ENCODE measurements around the gene LGALS7B.

The LGALS7B gene

DNA sequence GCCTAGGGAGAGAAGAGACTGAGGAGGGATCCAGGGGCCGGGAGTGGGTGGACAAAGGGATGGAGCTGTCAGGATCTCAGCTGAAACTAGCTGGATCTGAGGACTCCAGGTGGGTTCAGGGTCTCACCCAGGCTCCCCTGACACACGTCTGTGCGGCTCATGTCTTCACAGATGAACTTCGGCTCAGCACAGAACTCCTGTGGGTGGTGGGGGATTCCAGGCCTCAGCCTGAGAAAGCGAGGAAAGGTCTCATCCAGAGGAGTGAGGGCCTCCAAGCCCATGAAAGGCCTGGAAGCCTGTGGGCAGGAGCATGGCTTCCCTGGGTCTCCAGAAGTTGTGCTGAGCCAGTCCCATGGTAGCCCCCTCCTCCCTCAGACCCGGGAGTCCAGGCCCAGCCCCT, 46.1 kb upstream of the LGALS7B start:
- H3K4me3 ChIP-seq (ENCODE audit: low read depth, low read length, poor library complexity, severe bottlenecking) = no peak overlapping the region
- no peaks in the 10 kb centered on the region for H3K27me3 ChIP-seq (ENCODE audit: insufficient read depth, low read length)
- no peaks in the 10 kb centered on the region for H3K79me2 ChIP-seq (ENCODE audit: insufficient read depth, low read length)
- H3K9me2 ChIP-seq (ENCODE audit: low read depth, low read length) = no peaks in the 10 kb centered on the region
- no peak for TF ChIP-seq EZH2 (IDR thresholded peaks at IDR 0.05; ENCODE audit: borderline replicate concordance, low read length)
- TF ChIP-seq, protein P1, sequence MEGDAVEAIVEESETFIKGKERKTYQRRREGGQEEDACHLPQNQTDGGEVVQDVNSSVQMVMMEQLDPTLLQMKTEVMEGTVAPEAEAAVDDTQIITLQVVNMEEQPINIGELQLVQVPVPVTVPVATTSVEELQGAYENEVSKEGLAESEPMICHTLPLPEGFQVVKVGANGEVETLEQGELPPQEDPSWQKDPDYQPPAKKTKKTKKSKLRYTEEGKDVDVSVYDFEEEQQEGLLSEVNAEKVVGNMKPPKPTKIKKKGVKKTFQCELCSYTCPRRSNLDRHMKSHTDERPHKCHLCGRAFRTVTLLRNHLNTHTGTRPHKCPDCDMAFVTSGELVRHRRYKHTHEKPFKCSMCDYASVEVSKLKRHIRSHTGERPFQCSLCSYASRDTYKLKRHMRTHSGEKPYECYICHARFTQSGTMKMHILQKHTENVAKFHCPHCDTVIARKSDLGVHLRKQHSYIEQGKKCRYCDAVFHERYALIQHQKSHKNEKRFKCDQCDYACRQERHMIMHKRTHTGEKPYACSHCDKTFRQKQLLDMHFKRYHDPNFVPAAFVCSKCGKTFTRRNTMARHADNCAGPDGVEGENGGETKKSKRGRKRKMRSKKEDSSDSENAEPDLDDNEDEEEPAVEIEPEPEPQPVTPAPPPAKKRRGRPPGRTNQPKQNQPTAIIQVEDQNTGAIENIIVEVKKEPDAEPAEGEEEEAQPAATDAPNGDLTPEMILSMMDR (IDR thresholded peaks at IDR 0.05; ENCODE audit: low read length) = no peak
- H3K9ac ChIP-seq (ENCODE audit: low read length) = no peak overlapping the region
- H3K9me3 ChIP-seq (ENCODE audit: low read length) = no peaks in the 10 kb centered on the region
- no peaks in the 10 kb centered on the region for H3K4me1 ChIP-seq (ENCODE audit: insufficient read depth, low read length, severe bottlenecking)
- H2AFZ ChIP-seq (ENCODE audit: low read length) = no peak overlapping the region
- H3F3A ChIP-seq (ENCODE audit: insufficient read depth, low read length) = no peaks in the 10 kb centered on the region
- H3K36me3 ChIP-seq (ENCODE audit: insufficient read depth, low read length) = no peaks in the 10 kb centered on the region
- no peaks in the 10 kb centered on the region for H4K20me1 ChIP-seq (ENCODE audit: insufficient read depth, low read length)
- no peak overlapping the region for H3K4me2 ChIP-seq (ENCODE audit: low read length)
- H3K27ac ChIP-seq (ENCODE audit: low read depth, low read length, poor library complexity, severe bottlenecking) = no peak overlapping the region

DNA sequence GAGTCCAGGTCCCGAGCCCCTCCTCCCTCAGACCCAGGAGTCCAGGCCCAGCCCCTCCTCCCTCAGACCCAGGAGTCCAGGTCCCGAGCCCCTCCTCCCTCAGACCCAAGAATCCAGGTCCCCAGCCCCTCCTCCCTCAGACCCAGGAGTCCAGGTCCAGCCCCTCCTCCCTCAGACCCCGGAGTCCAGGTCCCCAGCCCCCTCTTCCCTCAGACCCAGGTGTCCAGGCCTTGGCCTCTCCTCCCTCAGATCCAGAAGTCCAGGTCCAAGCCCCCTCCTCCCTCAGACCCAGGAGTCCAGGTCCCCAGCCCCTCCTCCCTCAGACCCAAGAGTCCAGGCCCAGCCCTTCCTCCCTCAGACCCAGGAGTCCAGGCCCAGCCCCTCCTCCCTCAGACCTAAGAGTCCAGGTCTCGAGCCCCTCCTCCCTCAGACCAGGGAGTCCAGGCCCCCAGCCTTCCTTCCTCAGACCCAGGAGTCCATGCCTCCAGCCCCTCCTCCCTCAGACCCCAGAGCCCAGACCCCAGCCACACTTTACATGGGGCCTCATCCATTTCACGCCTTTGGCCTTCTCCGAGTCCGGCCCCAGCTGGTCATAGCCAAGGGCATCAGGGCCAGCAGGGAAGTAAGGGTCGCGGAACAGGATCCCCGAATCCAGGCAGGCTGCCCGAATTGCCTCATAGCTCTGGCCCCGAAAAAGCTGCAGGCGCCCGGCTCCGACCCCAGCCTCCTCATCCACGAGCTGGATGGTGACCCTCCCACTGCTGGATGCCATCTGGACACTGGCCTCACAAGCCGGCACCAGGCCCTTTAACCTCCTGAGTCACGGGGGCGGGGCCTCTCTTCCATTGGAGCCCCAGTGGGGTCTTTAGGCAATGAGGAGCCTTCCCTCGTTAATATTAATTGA, 45.4 kb upstream of the LGALS7B start:
- no peaks in the 10 kb centered on the region for H3K79me2 ChIP-seq (ENCODE audit: insufficient read depth, low read length)
- TF ChIP-seq EZH2 (IDR thresholded peaks at IDR 0.05; ENCODE audit: borderline replicate concordance, low read length) = no peak
- TF ChIP-seq, protein P1 (IDR thresholded peaks at IDR 0.05; ENCODE audit: low read length) = no peak
- no peaks in the 10 kb centered on the region for H3K9me3 ChIP-seq (ENCODE audit: low read length)

DNA sequence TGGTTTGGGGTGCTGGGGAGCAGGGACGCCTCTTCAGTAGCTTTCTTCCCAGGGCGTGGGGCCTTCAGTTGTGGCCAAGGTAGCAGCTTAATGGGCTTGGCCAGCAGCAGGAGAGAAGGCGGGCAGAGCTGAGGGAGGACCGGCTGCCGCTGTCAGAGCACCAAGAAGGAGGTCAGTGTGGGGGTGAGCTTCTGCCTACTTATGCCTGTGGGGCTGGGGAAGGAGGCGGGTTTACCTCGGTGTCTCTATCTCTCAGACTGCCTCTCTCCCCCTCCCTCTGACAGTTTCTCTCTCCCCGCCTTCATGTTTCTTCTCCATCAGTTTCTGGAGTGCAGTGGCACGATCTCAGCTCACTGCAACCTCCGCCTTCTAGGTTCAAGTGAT, 44.7 kb upstream of the LGALS7B start, which contains the start of gene CAPN12:
CAPN12 (minus strand) TSS at position 177 of the 384 bp plus-strand sequence. CDS start 309 bp downstream, outside the sequence.
- H4K20me1 ChIP-seq (ENCODE audit: insufficient read depth, low read length) = no peaks in the 10 kb centered on the region
- no peak within 1 kb of the TSS for H3K27ac ChIP-seq (ENCODE audit: low read depth, low read length, poor library complexity, severe bottlenecking)
- H3K9ac ChIP-seq (ENCODE audit: low read length) = no peak within 1 kb of the TSS
- H3K36me3 ChIP-seq (ENCODE audit: insufficient read depth, low read length) = no peaks in the 10 kb centered on the region
- no peaks in the 10 kb centered on the region for H3K4me1 ChIP-seq (ENCODE audit: insufficient read depth, low read length, severe bottlenecking)
- no peaks in the 10 kb centered on the region for H3K79me2 ChIP-seq (ENCODE audit: insufficient read depth, low read length)
- H3K4me2 ChIP-seq (ENCODE audit: low read length) = no peak within 1 kb of the TSS
- no peaks in the 10 kb centered on the region for H3F3A ChIP-seq (ENCODE audit: insufficient read depth, low read length)
- no peak for TF ChIP-seq EZH2 (IDR thresholded peaks at IDR 0.05; ENCODE audit: borderline replicate concordance, low read length)
- TF ChIP-seq, protein P1 (IDR thresholded peaks at IDR 0.05; ENCODE audit: low read length) = no peak
- H2AFZ ChIP-seq (ENCODE audit: low read length) = no peak within 1 kb of the TSS
- no peaks in the 10 kb centered on the region for H3K9me3 ChIP-seq (ENCODE audit: low read length)
- H3K9me2 ChIP-seq (ENCODE audit: low read depth, low read length) = no peaks in the 10 kb centered on the region
- no peaks in the 10 kb centered on the region for H3K27me3 ChIP-seq (ENCODE audit: insufficient read depth, low read length)
- no peak within 1 kb of the TSS for H3K4me3 ChIP-seq (ENCODE audit: low read depth, low read length, poor library complexity, severe bottlenecking)

More for the DNA sequence above, 45.4 kb upstream of the LGALS7B start:
- Histone ChIP-seq H3K4me2 (ENCODE audit: low read length) (no peak overlapping the region), H3F3A (ENCODE audit: insufficient read depth, low read length) (no peaks in the 10 kb centered on the region), H3K4me1 (ENCODE audit: insufficient read depth, low read length, severe bottlenecking) (no peaks in the 10 kb centered on the region), H4K20me1 (ENCODE audit: insufficient read depth, low read length) (no peaks in the 10 kb centered on the region), H3K36me3 (ENCODE audit: insufficient read depth, low read length) (no peaks in the 10 kb centered on the region), H3K4me3 (ENCODE audit: low read depth, low read length, poor library complexity, severe bottlenecking) (no peak overlapping the region), H3K27me3 (ENCODE audit: insufficient read depth, low read length) (no peaks in the 10 kb centered on the region), H3K9ac (ENCODE audit: low read length) (no peak overlapping the region), H3K9me2 (ENCODE audit: low read depth, low read length) (no peaks in the 10 kb centered on the region), H3K27ac (ENCODE audit: low read depth, low read length, poor library complexity, severe bottlenecking) (no peak overlapping the region), H2AFZ (ENCODE audit: low read length) (no peak overlapping the region)

Data from OCI-LY1 (cell line).